Progenitor cell of endocrine pancreas (in vitro differentiated cells): ENCODE measurements around the gene ASB15. TPM values are rescaled to one million over a fixed set of nuclear protein-coding genes. Genes with fewer than 3 reads are reported as not detected.

Source experiments
- DNase-seq: peaks from one replicate; pipeline ENCODE4 v3.0.0; 2021; ENCODE audit warnings: low spot score; ENCODE audit not compliant: unreplicated experiment
- H3K27ac Mint-ChIP-seq: 2 replicates; pipeline ENCODE4 v1.8.0; 2021; ENCODE audit warnings: mild to moderate bottlenecking, moderate library complexity, mixed read lengths
- H3K27me3 Mint-ChIP-seq: 2 replicates; pipeline ENCODE4 v1.8.0; 2021; ENCODE audit warnings: mixed read lengths
- H3K36me3 Mint-ChIP-seq: 2 replicates; pipeline ENCODE4 v1.8.0; 2022; ENCODE audit warnings: mixed read lengths; ENCODE audit not compliant: insufficient read depth
- H3K4me1 Mint-ChIP-seq: 2 replicates; pipeline ENCODE4 v1.8.0; 2021; ENCODE audit warnings: low read depth, mixed read lengths
- H3K4me3 Mint-ChIP-seq: 2 replicates; pipeline ENCODE4 v1.8.0; 2021; ENCODE audit warnings: low read depth, mild to moderate bottlenecking, moderate library complexity, mixed read lengths
- H3K9me3 Mint-ChIP-seq: 2 replicates; pipeline ENCODE4 v1.8.0; 2021; ENCODE audit warnings: low read depth, mixed read lengths
- CTCF ChIP-seq: fragments of 200-600 bp; sonication (generic); IDR thresholded peaks from one replicate; pipeline ENCODE4 v1.5.0; 2021; ENCODE audit warnings: antibody characterized with exemption, mild to moderate bottlenecking; ENCODE audit not compliant: unreplicated experiment
- total RNA-seq: library from RNA; stranded (reverse); gene quantifications from 2 replicates; pipeline ENCODE4 v1.2.1, GENCODE V29; 2021

ASB15 gene
- total RNA-seq, 1 donor from 2014 or later = not detected

- H3K4me3 Mint-ChIP-seq = no peak overlapping the region
- H3K36me3 Mint-ChIP-seq = no peaks in the 10 kb centered on the region
- no peak for DNase-seq
- no peaks in the 10 kb centered on the region for H3K27me3 Mint-ChIP-seq
- no peak for TF ChIP-seq CTCF
- peaks cover 7% of the 10 kb centered on the region for H3K4me1 Mint-ChIP-seq
- peaks cover 4% of the 10 kb centered on the region for H3K9me3 Mint-ChIP-seq
- H3K27ac Mint-ChIP-seq = no peak overlapping the region
Measured at GRCh38 chr7:123625254-123625653, 23.6 kb downstream of the ASB15 start.

GRCh38 chr7:123627851-123628250 is 26.2 kb downstream of the ASB15 start:
- no peak for DNase-seq
- no peak for TF ChIP-seq CTCF
- Mint-ChIP-seq H3K27ac (no peak overlapping the region), H3K4me3 (no peak overlapping the region), H3K9me3 (peaks cover 4% of the 10 kb centered on the region), H3K27me3 (no peaks in the 10 kb centered on the region), H3K36me3 (no peaks in the 10 kb centered on the region), H3K4me1 (peaks cover 1% of the 10 kb centered on the region)

- H3K27ac Mint-ChIP-seq = no peak overlapping the region
- H3K9me3 Mint-ChIP-seq = peaks cover 4% of the 10 kb centered on the region
- DNase-seq = no peak
- H3K27me3 Mint-ChIP-seq = no peaks in the 10 kb centered on the region
- TF ChIP-seq CTCF = no peak
- H3K4me3 Mint-ChIP-seq = no peak overlapping the region
- no peaks in the 10 kb centered on the region for H3K4me1 Mint-ChIP-seq
- no peaks in the 10 kb centered on the region for H3K36me3 Mint-ChIP-seq
Measured at GRCh38 chr7:123628829-123629228, 27.2 kb downstream of the ASB15 start.

- H3K27ac Mint-ChIP-seq = no peak overlapping the region
- H3K27me3 Mint-ChIP-seq = no peaks in the 10 kb centered on the region
- no peaks in the 10 kb centered on the region for H3K36me3 Mint-ChIP-seq
- DNase-seq = no peak
- H3K4me3 Mint-ChIP-seq = no peak overlapping the region
- no peaks in the 10 kb centered on the region for H3K4me1 Mint-ChIP-seq
- TF ChIP-seq CTCF = no peak
- peaks cover 4% of the 10 kb centered on the region for H3K9me3 Mint-ChIP-seq
Measured at GRCh38 chr7:123629281-123629680, 27.7 kb downstream of the ASB15 start.

- Mint-ChIP-seq H3K27ac (no peak overlapping the region), H3K4me1 (peaks cover 8% of the 10 kb centered on the region), H3K36me3 (no peaks in the 10 kb centered on the region), H3K9me3 (no peaks in the 10 kb centered on the region), H3K27me3 (no peaks in the 10 kb centered on the region), H3K4me3 (no peak overlapping the region)
- TF ChIP-seq CTCF = no peak
- no peak for DNase-seq
Measured at GRCh38 chr7:123632808-123633207, 31.2 kb downstream of the ASB15 start.
